HG03135 (cell line): Measurements from ENCODE around the gene GEMIN5.

Experiments used
- ATAC-seq: cut with Tn5 transposase; IDR thresholded peaks from one replicate; pipeline ENCODE4 v1.9.1; 2021; ENCODE audit warnings: mild to moderate bottlenecking, moderate library complexity; ENCODE audit not compliant: unreplicated experiment

The GEMIN5 gene

DNA sequence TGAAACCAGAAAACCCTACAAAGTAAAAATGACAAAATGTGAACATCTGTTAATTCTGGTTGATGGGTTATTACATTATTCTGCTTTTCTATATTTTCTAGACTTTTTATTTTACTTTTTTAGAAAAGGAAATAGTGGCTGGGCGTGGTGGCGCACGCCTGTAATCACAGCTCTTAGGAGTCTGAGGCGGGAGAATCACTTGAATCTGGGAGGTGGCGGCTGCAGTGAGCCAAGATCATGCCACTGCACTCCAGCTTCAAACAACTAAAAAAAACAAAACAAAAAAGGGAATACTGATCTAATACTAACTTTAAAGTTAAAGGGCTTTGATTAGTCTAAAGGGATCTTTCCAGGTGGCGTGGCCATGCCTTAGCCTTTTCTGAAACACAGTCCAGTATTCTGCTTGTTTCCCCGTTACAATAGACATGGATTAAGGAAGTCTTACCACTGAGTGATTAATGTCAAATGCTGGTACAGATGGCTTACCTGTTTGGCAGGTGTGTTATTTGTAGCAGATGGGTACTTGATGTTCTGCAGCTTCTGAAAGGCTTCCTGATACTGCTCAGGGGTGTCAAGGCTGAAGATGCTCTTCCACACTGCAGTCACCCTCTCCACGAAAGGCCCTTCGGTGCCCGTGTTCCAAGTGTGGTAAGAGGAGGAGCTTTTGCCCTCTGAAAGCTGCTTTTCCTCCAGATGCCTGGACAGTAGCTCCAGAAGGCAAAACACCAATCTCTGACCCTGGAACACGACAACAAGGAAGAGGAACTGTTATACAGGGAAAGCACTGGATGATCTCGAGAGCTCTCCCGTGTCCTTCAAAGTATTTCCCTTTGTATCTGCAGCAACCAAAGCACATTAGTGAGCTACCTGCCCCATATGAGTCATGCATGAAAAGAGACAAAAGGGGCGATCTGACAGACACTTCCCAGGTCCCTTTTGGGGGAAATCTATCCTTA, 42.1 kb downstream of the GEMIN5 start:
- no peak for ATAC-seq

DNA sequence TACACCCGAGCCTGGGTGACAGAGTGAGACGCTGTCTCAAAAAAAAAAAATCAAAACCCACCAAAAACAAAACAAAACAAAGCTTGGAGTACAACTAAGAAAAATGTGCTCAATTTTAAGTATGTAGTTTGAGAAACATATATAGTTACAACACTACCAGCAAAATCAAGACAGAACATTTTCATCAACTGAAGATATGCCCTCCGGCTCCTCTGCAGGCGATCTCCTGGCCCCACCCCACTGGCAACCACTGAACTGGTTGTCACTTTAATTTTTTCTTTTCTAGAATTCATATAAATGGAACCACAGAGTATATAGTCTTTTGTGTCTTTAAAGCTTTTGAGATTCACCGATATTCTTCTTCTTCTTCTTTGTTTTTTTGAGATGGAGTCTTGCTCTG, 44.6 kb downstream of the GEMIN5 start:
- ATAC-seq = no peak

- ATAC-seq = no peak
Measured at GRCh38 chr5:154892369-154892771, 45.6 kb downstream of the GEMIN5 start.

DNA sequence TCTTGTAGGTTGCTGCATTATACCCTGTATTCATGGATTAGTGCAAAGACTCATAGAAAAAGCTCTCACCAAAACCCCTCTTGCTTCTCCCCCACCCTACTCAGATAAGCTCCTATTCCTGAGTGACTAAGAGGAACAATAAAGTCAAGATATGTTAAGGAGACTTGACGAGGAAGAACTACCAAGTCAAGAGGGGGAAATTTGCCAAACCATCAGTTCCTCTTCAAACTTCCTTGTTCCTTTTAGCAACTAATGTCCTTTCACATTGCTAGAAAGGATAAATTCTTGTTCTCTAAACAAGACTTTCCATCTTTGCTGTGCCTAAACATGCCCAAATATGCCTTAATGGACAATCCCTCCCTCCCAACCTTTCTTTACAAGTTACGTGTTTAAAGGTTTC, 52.6 kb downstream of the GEMIN5 start:
- ATAC-seq = no peak

GRCh38 chr5:154884424-154884823, 53.6 kb downstream of the GEMIN5 start:
- no peak for ATAC-seq

- ATAC-seq = no peak
Measured at GRCh38 chr5:154881986-154882385, 56.0 kb downstream of the GEMIN5 start.

DNA sequence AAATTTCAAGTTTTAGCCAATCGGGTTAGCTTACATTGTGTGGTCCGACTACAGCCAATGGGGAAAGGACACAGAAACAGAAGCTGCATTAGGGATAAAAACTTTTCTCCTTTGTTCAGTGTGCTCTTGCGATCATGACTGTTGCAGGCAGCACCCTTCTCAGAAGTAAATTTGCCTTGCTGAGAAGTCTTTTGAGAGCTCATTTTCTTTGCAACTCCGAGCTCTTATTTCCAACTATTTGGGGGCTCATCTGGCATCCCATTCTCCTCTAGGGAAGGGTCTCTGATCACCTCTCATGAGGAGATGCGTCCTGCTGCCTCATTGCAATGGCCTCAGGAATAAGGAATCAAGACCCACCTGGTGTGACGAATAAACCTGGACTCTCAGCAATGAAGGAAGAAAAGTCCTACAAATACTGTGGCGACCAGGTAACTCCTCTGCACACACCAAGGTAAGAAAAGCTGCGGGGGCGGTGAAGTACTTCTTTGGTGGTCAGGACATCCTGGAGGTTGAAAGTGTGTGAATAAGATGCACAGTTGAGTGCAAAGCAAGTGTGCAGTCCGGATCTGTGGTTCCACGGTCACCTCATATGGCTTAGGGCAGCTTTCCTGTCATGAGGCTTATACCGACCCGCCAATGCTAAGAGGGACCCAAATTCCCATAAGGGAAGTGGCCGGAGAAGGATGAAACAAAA, 59.2 kb downstream of the GEMIN5 start:
- no peak for ATAC-seq

- ATAC-seq = no peak
Measured at GRCh38 chr5:154873791-154874331, 64.2 kb downstream of the GEMIN5 start.

DNA sequence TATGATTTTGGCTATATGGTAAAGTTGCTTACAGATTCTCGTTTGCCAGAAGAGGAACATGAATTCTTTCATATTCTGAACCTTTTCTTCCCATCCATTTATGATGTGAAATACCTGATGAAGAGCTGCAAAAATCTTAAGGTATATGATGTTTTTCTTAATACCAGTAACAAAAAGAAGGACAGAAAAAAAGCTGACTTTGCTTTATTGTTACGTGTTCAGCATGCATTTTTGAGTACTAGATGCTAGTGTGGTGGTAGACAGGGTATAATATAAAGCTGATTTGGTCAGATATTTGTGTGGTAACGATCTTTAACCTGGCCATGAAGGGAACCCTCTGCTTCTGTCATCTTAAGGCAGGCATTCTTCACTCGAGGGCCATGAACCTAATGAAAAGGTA, 66.3 kb downstream of the GEMIN5 start:
- ATAC-seq = no peak

DNA sequence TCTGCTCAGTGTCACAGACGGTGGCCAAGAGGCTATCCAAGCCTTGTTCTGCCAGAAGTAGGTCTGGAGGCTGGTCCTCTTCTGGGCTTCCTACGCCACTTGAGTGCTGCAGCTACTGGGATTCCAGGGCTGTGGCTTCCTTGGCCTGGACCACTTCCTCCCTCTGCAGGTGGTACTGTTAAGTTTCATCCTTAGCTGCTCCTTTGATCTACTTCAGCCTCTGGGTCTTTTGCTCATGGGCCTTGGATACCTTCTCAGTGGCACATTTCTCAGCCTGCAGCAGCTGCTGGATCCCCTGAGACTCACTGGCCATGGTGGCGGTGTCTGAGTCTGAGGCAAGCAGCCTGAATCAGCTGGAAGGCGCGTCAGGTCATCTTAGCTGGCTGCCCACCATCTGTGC, 69.3 kb downstream of the GEMIN5 start:
- ATAC-seq = no peak

DNA sequence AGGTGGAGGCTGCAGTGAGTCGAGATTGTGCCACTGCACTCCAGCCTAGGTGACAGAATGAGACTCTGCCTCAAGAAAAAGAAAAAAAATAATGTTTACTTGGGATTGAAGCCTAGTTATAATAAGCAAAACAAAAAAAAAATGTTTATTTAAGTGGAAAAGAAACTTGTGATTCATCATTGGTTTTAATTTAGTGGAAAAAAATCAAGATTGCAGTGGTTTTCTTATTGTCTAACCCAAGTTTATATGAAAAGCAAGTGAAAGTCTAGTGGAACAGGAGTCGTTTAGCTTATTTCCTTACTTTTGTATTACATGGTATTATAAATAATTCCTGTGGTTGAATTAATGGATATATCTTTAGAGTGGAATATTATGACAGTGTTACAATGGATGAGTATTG, 71.2 kb downstream of the GEMIN5 start:
- no peak for ATAC-seq

DNA sequence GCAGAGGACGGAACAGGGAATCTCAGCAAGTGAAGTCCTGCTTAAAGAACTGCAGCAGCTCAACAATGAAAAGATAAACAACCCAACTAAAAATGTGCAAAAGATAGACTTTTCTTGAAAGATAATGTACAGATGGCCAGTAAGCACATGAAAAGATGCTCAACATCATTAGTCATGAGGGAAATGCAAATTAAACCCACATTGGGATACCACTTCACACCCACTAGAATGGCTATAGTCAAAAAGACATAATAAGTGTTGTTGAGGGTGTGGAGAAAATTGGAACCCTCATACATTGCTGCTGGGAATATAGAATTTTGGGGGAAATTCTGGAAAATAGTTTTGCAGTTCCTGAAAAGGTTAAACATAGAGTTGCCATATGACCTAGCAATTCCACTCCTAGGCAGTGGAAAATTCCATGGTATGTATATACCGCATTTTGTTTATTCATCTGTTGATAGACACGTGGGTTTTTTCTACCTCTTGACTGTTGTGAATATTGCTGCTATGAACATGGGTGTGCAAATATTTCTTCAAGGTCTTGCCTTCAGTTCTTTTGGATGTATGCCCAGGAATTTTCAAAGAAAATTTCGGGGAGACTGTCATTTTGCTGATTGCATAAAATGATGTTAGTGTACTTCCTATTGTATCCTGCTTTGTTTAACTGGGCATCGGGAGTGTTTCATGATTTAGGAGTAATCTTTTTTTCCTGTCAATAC, 72.4 kb downstream of the GEMIN5 start:
- ATAC-seq = no peak

GRCh38 chr5:154863291-154864080, 74.5 kb downstream of the GEMIN5 start:
- ATAC-seq = no peak

GRCh38 chr5:154862766-154863165, 75.2 kb downstream of the GEMIN5 start:
- ATAC-seq = no peak

- no peak for ATAC-seq
Measured at GRCh38 chr5:154861946-154862345, 76.1 kb downstream of the GEMIN5 start.

GRCh38 chr5:154860765-154861164, 77.2 kb downstream of the GEMIN5 start:
- no peak for ATAC-seq

GRCh38 chr5:154860123-154860522, 77.9 kb downstream of the GEMIN5 start:
- ATAC-seq = no peak

GRCh38 chr5:154858972-154859871, 78.8 kb downstream of the GEMIN5 start:
- ATAC-seq = no peak

GRCh38 chr5:154858297-154858971, 79.6 kb downstream of the GEMIN5 start, which contains the start of gene CNOT8:
Gene CNOT8 (plus strand): TSS chr5:154858627. CDS start chr5:154863279, 4,652 bp downstream.
- peak; percentile 80 for ATAC-seq
